ENCODE results near the gene CAPN5. TPM values are rescaled to one million over a fixed set of nuclear protein-coding genes. Genes with fewer than 3 reads are reported as not detected.
A peak's percentile ranks its signal among the peaks of the same experiment; 100 is the strongest.

Gene CAPN5
- polyA plus RNA-seq, 2 of the 4 experiments (the other 2 are of a cell fraction), result 9.4 to 12.9 TPM

- Histone ChIP-seq H3K4me1 (peaks cover 25% of the 10 kb centered on the region), H3K9me3 (no peaks in the 10 kb centered on the region), H3K4me2 (no peak overlapping the region; the same call in 2 of the 3 replicates), H3K4me3 (no peak overlapping the region), H3K27ac (0 out of 6 replicates have a peak overlapping the region, but pooled peaks of 1 of the 2 experiments have one; percentile 27)
- POLR2A ChIA-PET, result no interaction called here
- CTCF ChIA-PET, result interaction anchor here (0.7 to 2.8 kb wide), 6 partner anchors 14 to 107 kb away, joined by 3 to 10 read pairs (median 5); no protein-coding TSS in a partner anchor
- TF ChIP-seq BHLHE40 (IDR thresholded peaks at IDR 0.05; ENCODE audit: low read depth, low read length) (no peak), KDM1A (IDR thresholded peaks at IDR 0.05; ENCODE audit: low read depth) (no peak), NPAS2 (CRISPR knock-in tag; IDR thresholded peaks at IDR 0.05; ENCODE audit: borderline replicate concordance) (no peak), HOXB13 (CRISPR knock-in tag; IDR thresholded peaks at IDR 0.05; ENCODE audit: low read depth) (no peak), NFE2L2 (conservative IDR thresholded peaks at IDR 0.05; ENCODE audit: low read length) (no peak), SREBF2 (IDR thresholded peaks at IDR 0.05) (no peak), ESRRA (IDR thresholded peaks at IDR 0.05; ENCODE audit: borderline replicate concordance, low read length) (no peak), FOSL2 (IDR thresholded peaks at IDR 0.05) (no peak), FOSL2 (CRISPR knock-in tag; IDR thresholded peaks at IDR 0.05) (no peak), SMC3 (IDR thresholded peaks at IDR 0.05) (no peak), POLR2AphosphoS2 (conservative IDR thresholded peaks at IDR 0.05; ENCODE audit: low read length) (no peak), MAZ (IDR thresholded peaks at IDR 0.05; ENCODE audit: borderline replicate concordance, low read depth, low read length) (no peak), HOXA7 (CRISPR knock-in tag; IDR thresholded peaks at IDR 0.05) (no peak), RNF2 (IDR thresholded peaks at IDR 0.05; ENCODE audit: borderline replicate concordance, low read depth) (no peak), KDM5A (IDR thresholded peaks at IDR 0.05) (no peak), TP53 (CRISPR knock-in tag; IDR thresholded peaks at IDR 0.05) (no peak), ZC3H11A (IDR thresholded peaks at IDR 0.05) (no peak)
- TF ChIP-seq, protein P1, sequence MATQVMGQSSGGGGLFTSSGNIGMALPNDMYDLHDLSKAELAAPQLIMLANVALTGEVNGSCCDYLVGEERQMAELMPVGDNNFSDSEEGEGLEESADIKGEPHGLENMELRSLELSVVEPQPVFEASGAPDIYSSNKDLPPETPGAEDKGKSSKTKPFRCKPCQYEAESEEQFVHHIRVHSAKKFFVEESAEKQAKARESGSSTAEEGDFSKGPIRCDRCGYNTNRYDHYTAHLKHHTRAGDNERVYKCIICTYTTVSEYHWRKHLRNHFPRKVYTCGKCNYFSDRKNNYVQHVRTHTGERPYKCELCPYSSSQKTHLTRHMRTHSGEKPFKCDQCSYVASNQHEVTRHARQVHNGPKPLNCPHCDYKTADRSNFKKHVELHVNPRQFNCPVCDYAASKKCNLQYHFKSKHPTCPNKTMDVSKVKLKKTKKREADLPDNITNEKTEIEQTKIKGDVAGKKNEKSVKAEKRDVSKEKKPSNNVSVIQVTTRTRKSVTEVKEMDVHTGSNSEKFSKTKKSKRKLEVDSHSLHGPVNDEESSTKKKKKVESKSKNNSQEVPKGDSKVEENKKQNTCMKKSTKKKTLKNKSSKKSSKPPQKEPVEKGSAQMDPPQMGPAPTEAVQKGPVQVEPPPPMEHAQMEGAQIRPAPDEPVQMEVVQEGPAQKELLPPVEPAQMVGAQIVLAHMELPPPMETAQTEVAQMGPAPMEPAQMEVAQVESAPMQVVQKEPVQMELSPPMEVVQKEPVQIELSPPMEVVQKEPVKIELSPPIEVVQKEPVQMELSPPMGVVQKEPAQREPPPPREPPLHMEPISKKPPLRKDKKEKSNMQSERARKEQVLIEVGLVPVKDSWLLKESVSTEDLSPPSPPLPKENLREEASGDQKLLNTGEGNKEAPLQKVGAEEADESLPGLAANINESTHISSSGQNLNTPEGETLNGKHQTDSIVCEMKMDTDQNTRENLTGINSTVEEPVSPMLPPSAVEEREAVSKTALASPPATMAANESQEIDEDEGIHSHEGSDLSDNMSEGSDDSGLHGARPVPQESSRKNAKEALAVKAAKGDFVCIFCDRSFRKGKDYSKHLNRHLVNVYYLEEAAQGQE (IDR thresholded peaks at IDR 0.05), result no peak
- TF ChIP-seq, protein P2, sequence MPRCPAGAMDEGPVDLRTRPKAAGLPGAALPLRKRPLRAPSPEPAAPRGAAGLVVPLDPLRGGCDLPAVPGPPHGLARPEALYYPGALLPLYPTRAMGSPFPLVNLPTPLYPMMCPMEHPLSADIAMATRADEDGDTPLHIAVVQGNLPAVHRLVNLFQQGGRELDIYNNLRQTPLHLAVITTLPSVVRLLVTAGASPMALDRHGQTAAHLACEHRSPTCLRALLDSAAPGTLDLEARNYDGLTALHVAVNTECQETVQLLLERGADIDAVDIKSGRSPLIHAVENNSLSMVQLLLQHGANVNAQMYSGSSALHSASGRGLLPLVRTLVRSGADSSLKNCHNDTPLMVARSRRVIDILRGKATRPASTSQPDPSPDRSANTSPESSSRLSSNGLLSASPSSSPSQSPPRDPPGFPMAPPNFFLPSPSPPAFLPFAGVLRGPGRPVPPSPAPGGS (IDR thresholded peaks at IDR 0.05), result no peak
- TF ChIP-seq, protein P3, sequence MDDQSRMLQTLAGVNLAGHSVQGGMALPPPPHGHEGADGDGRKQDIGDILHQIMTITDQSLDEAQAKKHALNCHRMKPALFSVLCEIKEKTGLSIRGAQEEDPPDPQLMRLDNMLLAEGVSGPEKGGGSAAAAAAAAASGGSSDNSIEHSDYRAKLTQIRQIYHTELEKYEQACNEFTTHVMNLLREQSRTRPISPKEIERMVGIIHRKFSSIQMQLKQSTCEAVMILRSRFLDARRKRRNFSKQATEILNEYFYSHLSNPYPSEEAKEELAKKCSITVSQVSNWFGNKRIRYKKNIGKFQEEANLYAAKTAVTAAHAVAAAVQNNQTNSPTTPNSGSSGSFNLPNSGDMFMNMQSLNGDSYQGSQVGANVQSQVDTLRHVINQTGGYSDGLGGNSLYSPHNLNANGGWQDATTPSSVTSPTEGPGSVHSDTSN (IDR thresholded peaks at IDR 0.05), result no peak
- no peak for DNase-seq (ENCODE audit: low read depth in 1 of 2, low spot score in 1 of 2)
- ATAC-seq, result peak in 1 of 2 experiments; percentile 16; a peak in 2 of 6 replicates
- 77% methylated on average over 2 of the region's 2 CpGs for WGBS (ENCODE audit: missing lambda C conversion rate)
- no peak for FAIRE-seq
Observed at GRCh38 chr11:77026743-77027142, 40.0 kb upstream of the CAPN5 start.

GRCh38 chr11:77027275-77027674, 39.5 kb upstream of the CAPN5 start:
- CTCF ChIA-PET, result interaction anchor here (0.7 to 2.8 kb wide), 6 partner anchors 13 to 108 kb away, joined by 3 to 10 read pairs (median 5); no protein-coding TSS in a partner anchor
- Histone ChIP-seq H3K4me3 (no peak overlapping the region), H3K9me3 (no peaks in the 10 kb centered on the region), H3K4me1 (peaks cover 22% of the 10 kb centered on the region), H3K4me2 (0 out of 3 replicates have a peak overlapping the region, but pooled peaks have one; percentile 1), H3K27ac (0 out of 6 replicates have a peak overlapping the region, but pooled peaks of 1 of the 2 experiments have one; percentile 1)
- POLR2A ChIA-PET, result no interaction called here
- TF ChIP-seq, protein P2 (IDR thresholded peaks at IDR 0.05), result no peak
- TF ChIP-seq MAZ (IDR thresholded peaks at IDR 0.05; ENCODE audit: borderline replicate concordance, low read depth, low read length) (no peak), MAFK (IDR thresholded peaks at IDR 0.05; ENCODE audit: partially characterized antibody) (no peak), RFX5 (IDR thresholded peaks at IDR 0.05) (no peak), EHMT2 (IDR thresholded peaks at IDR 0.05; ENCODE audit: low read depth) (no peak), BHLHE40 (IDR thresholded peaks at IDR 0.05; ENCODE audit: low read depth, low read length) (no peak), FOSB (CRISPR knock-in tag; IDR thresholded peaks at IDR 0.05) (no peak), FOSL2 (IDR thresholded peaks at IDR 0.05) (no peak), FOSL2 (CRISPR knock-in tag; IDR thresholded peaks at IDR 0.05) (no peak), ZFP36 (IDR thresholded peaks at IDR 0.05; ENCODE audit: borderline replicate concordance, partially characterized antibody) (no peak)
- DNase-seq (ENCODE audit: low read depth in 1 of 2, low spot score in 1 of 2), result peak in 1 of 2 experiments; percentile 40
- ATAC-seq, result peak in 1 of 2 experiments; percentile 22; a peak in 2 of 6 replicates
- no peak for FAIRE-seq
- 94% methylated on average over 1 of the region's 1 CpG for WGBS (ENCODE audit: missing lambda C conversion rate)
